Measurements from ENCODE around the gene UNKL. TPM values are rescaled to one million over a fixed set of nuclear protein-coding genes. Genes with fewer than 3 reads are reported as not detected.

The UNKL gene
- total and polyA plus RNA-seq, 8 donors = 4.8 to 75.0 (median 28.2) TPM

DNA sequence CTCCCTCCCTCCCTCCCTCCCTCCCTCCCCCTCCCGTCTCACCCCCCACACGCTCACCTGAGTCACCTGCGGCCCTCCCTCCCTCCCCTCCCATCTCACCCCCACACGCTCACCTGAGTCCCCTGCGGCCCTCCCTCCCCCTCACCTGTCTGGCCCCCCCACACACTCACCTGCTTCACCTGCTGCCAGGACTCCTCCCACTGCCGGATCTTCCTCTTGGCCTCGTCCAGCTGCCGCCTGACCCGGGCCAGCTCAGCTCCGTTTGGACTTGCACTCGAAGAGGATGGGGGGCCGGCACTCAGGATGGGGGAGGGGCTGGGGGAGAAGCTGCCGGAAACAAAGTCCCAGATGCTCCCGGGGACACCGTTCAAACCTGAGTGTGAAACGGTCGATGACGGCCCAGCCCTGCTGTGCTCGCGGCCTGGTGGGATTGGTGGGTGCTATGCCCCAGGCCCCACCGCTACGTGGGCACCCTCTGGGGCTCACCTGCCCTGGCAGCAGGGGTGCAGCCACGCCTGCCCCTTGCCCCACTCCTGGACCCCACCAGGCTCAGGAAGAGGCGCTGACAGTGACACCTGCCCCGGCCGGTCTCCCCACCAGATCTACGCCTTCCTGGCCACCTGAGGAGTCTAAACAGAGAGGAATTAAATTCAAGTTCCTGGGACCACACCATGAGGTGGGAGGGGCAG, 46.9 kb downstream of the UNKL start:
- peaks cover 0 to 6% (median 0%) of the 10 kb centered on the region in 4 donors for H3K4me1 ChIP-seq
- TF ChIP-seq, protein P1, sequence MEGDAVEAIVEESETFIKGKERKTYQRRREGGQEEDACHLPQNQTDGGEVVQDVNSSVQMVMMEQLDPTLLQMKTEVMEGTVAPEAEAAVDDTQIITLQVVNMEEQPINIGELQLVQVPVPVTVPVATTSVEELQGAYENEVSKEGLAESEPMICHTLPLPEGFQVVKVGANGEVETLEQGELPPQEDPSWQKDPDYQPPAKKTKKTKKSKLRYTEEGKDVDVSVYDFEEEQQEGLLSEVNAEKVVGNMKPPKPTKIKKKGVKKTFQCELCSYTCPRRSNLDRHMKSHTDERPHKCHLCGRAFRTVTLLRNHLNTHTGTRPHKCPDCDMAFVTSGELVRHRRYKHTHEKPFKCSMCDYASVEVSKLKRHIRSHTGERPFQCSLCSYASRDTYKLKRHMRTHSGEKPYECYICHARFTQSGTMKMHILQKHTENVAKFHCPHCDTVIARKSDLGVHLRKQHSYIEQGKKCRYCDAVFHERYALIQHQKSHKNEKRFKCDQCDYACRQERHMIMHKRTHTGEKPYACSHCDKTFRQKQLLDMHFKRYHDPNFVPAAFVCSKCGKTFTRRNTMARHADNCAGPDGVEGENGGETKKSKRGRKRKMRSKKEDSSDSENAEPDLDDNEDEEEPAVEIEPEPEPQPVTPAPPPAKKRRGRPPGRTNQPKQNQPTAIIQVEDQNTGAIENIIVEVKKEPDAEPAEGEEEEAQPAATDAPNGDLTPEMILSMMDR (IDR thresholded peaks at IDR 0.05) = no peak
- TF ChIP-seq EP300 (IDR thresholded peaks at IDR 0.05) (no peak), POLR2AphosphoS5 (IDR thresholded peaks at IDR 0.05) (no peak), POLR2A (IDR thresholded peaks at IDR 0.05) (no peak)
- no peak overlapping the region for H3K4me3 ChIP-seq
- intact Hi-C loops (cut with DNase I; ENCODE audit: low total_unique reads) = no loop called here
- H3K27me3 ChIP-seq = no peaks in the 10 kb centered on the region
- H3K27ac ChIP-seq = no peak overlapping the region
- 62 to 85% (median 77%) methylated on average over 3 to 27 of the region's 27 CpGs for WGBS, 5 donors
- DNase-seq = no peak
- peaks cover 49 to 94% (median 92%) of the 10 kb centered on the region in 4 donors for H3K36me3 ChIP-seq
- H3K9me3 ChIP-seq = no peaks in the 10 kb centered on the region

DNA sequence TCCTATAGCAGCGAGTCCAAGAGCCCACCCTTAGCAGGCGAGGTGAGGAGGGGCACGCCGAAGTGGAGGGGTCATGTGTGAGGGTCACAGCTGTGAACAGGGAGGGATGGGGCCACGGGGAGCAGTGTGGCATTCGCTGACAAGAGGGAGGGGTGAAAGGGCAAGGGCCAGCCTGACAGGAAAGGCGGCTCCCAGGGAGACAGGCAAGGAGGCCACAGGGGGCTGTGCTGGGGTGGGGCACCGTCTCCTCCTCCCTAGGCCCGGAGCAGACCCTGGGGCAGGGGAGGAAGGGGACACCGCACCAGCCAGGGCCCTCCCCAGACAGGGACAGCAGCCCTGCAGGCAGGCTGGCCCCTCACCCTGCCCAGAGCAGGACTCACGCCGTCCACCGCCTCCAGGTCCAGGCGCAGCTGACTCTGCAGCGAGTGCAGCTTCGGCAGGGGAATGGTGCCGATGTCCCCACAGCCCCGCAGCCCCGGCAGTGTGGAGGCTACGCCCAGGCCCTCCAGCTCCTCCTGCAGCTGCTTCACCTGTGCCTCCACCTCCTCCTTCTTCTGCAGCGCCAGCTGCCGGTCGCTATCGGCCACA, 47.7 kb downstream of the UNKL start:
- no peak overlapping the region for H3K4me3 ChIP-seq
- H3K36me3 ChIP-seq = peaks cover 57 to 97% (median 95%) of the 10 kb centered on the region in 4 donors
- intact Hi-C loops (cut with DNase I; ENCODE audit: low total_unique reads) = no loop called here
- H3K4me1 ChIP-seq = peaks cover 0 to 6% (median 0%) of the 10 kb centered on the region in 4 donors
- 76 to 87% (median 80%) methylated on average over 17 to 24 of the region's 24 CpGs for WGBS, 5 donors
- H3K27me3 ChIP-seq = no peaks in the 10 kb centered on the region
- TF ChIP-seq, protein P1 (IDR thresholded peaks at IDR 0.05) = no peak
- TF ChIP-seq POLR2AphosphoS5 (IDR thresholded peaks at IDR 0.05) (no peak), EP300 (IDR thresholded peaks at IDR 0.05) (no peak), POLR2A (IDR thresholded peaks at IDR 0.05) (no peak)
- no peak for DNase-seq
- no peaks in the 10 kb centered on the region for H3K9me3 ChIP-seq
- H3K27ac ChIP-seq = no peak overlapping the region

- no peak for DNase-seq
- TF ChIP-seq EP300 (IDR thresholded peaks at IDR 0.05) (no peak), POLR2A (IDR thresholded peaks at IDR 0.05) (no peak), POLR2AphosphoS5 (IDR thresholded peaks at IDR 0.05) (no peak)
- TF ChIP-seq, protein P1 (IDR thresholded peaks at IDR 0.05) = no peak
- Histone ChIP-seq H3K9me3 (no peaks in the 10 kb centered on the region), H3K36me3 (peaks cover 56 to 96% (median 95%) of the 10 kb centered on the region in 4 donors), H3K27me3 (no peaks in the 10 kb centered on the region), H3K4me3 (no peak overlapping the region), H3K27ac (no peak overlapping the region), H3K4me1 (peaks cover 0 to 6% (median 0%) of the 10 kb centered on the region in 4 donors)
- WGBS, 5 donors = 88 to 93% (median 90%) methylated on average over 24 to 29 of the region's 29 CpGs
- intact Hi-C loops (cut with DNase I; ENCODE audit: low total_unique reads) = no loop called here
These were observed 48.3 kb downstream of the UNKL start for GRCh38 chr16:1366060-1366711.

DNA sequence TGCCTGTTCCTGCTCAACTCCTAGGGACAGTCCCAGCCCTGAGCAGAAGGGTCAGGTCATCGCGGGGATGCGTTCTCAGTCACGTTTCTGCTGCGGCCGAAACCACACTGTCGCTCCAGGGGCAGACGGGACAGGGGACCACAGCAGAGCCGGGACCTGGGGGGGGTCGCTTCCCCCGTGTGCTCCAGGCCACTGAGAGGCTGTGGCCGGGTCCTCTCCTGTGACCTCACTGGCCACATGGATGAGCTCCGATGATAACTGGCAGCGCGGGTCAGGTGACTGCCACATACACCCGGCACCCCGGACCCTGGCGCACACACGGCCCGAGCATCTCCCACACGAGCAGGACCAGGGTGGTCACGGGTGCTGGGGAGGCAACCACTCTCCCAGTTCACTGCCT, 50.0 kb downstream of the UNKL start:
- H3K4me1 ChIP-seq = peaks cover 0 to 6% (median 0%) of the 10 kb centered on the region in 4 donors
- DNase-seq = no peak
- WGBS, 5 donors = 83 to 96% (median 90%) methylated on average over 9 to 22 of the region's 22 CpGs
- no peak overlapping the region for H3K27ac ChIP-seq
- peaks cover 53 to 96% (median 95%) of the 10 kb centered on the region in 4 donors for H3K36me3 ChIP-seq
- TF ChIP-seq EP300 (IDR thresholded peaks at IDR 0.05) (no peak), POLR2AphosphoS5 (IDR thresholded peaks at IDR 0.05) (no peak), POLR2A (IDR thresholded peaks at IDR 0.05) (no peak)
- TF ChIP-seq, protein P1 (IDR thresholded peaks at IDR 0.05) = no peak
- intact Hi-C loops (cut with DNase I; ENCODE audit: low total_unique reads) = no loop called here
- no peak overlapping the region for H3K4me3 ChIP-seq
- H3K9me3 ChIP-seq = no peaks in the 10 kb centered on the region
- H3K27me3 ChIP-seq = no peaks in the 10 kb centered on the region
